Hepatocyte (in vitro differentiated cells): ENCODE results near the gene XPO6. TPM values are rescaled to one million over a fixed set of nuclear protein-coding genes. Genes with fewer than 3 reads are reported as not detected.

Experiments
- DNase-seq: peaks from one replicate; pipeline ENCODE4 v3.0.0-alpha.2; 2016; ENCODE audit warnings: low spot score
- H2AFZ ChIP-seq: fragments of 200-600 bp; sonication (generic); 2 replicates; pipeline ENCODE4 v1.6.0; 2016; ENCODE audit warnings: antibody characterized with exemption, mild to moderate bottlenecking
- H3K27ac ChIP-seq: fragments of 200-600 bp; sonication (generic); 2 replicates; pipeline ENCODE4 v1.5.1; 2016; ENCODE audit warnings: mild to moderate bottlenecking
- H3K27me3 ChIP-seq: fragments of 200-600 bp; sonication (generic); 2 replicates; pipeline ENCODE4 v1.6.1; 2016
- H3K36me3 ChIP-seq: fragments of 200-600 bp; sonication (generic); replicated peaks from 2 replicates; pipeline ENCODE4 v1.5.1; 2016; ENCODE audit warnings: low read depth; ENCODE audit not compliant: insufficient read depth
- H3K4me1 ChIP-seq: fragments of 200-600 bp; sonication (generic); 2 replicates; pipeline ENCODE4 v1.5.1; 2016; ENCODE audit warnings: mild to moderate bottlenecking, moderate library complexity; ENCODE audit not compliant: insufficient read depth
- H3K4me2 ChIP-seq: fragments of 200-600 bp; sonication (generic); 2 replicates; pipeline ENCODE4 v1.6.0; 2016
- H3K4me3 ChIP-seq: fragments of 200-600 bp; sonication (generic); 2 replicates; pipeline ENCODE4 v1.5.1; 2016; ENCODE audit warnings: mild to moderate bottlenecking
- H3K79me2 ChIP-seq: fragments of 200-600 bp; sonication (generic); 2 replicates; pipeline ENCODE4 v1.6.0; 2017; ENCODE audit warnings: mild to moderate bottlenecking
- H3K9me2 ChIP-seq: fragments of 200-600 bp; sonication (generic); replicated peaks from 2 replicates; pipeline ENCODE4 v1.6.0; 2017; ENCODE audit warnings: mild to moderate bottlenecking; ENCODE audit not compliant: insufficient read depth
- H3K9me3 ChIP-seq: fragments of 200-600 bp; sonication (generic); 2 replicates; pipeline ENCODE4 v1.5.1; 2016; ENCODE audit warnings: low read depth, mild to moderate bottlenecking
- H4K20me1 ChIP-seq: fragments of 200-600 bp; sonication (generic); 2 replicates; pipeline ENCODE4 v1.6.0; 2016; ENCODE audit warnings: mild to moderate bottlenecking; ENCODE audit not compliant: insufficient read depth, poor library complexity, severe bottlenecking
- CTCF ChIP-seq: fragments of 200-600 bp; sonication (generic); IDR thresholded peaks from 2 replicates; pipeline ENCODE4 v1.5.1; 2016; ENCODE audit warnings: antibody characterized with exemption, mild to moderate bottlenecking; ENCODE audit not compliant: poor library complexity
- EZH2 ChIP-seq: fragments of 200-600 bp; sonication (generic); IDR thresholded peaks from 2 replicates; pipeline ENCODE4 v1.6.1; 2016; ENCODE audit warnings: antibody characterized with exemption, mild to moderate bottlenecking, borderline replicate concordance
- EZH2phosphoT487 ChIP-seq: fragments of 200-600 bp; sonication (generic); IDR thresholded peaks from one replicate; pipeline ENCODE4 v1.6.1; 2018; ENCODE audit warnings: antibody characterized with exemption, mild to moderate bottlenecking, low read depth, moderate library complexity; ENCODE audit not compliant: unreplicated experiment, severe bottlenecking
- WGBS: methylation state at CpG from one replicate; pipeline ENCODE4 v1.1.6; 2016; ENCODE audit warnings: low lambda C conversion rate; ENCODE audit errors: missing lambda C conversion rate; 5-methylcytosine and 5-hydroxymethylcytosine counted together
- polyA plus RNA-seq: library from polyadenylated mRNA; unstranded; fragments of >200 nt; fragmentation: Nextera tagmentation; extraction: Ambion mirVana; gene quantifications from 2 replicates; pipeline ENCODE4 v1.2.1, GENCODE V29; 2016
- total RNA-seq: library from RNA; depleted of rRNA; stranded (reverse); fragments of >200 nt; gene quantifications from 2 replicates; pipeline ENCODE4 v1.2.3, GENCODE V29; 2014

Gene XPO6
- total and polyA plus RNA-seq, 2 experiments from 2014 or later: 39.8 to 111 TPM

- Histone ChIP-seq H3K79me2 (no peaks in the 10 kb centered on the region), H2AFZ (no peak overlapping the region), H4K20me1 (no peaks in the 10 kb centered on the region), H3K4me3 (no peak overlapping the region), H3K27me3 (no peaks in the 10 kb centered on the region), H3K4me1 (no peaks in the 10 kb centered on the region), H3K36me3 (no peaks in the 10 kb centered on the region), H3K9me3 (no peaks in the 10 kb centered on the region), H3K9me2 (no peaks in the 10 kb centered on the region), H3K27ac (no peak overlapping the region), H3K4me2 (no peak overlapping the region)
- 89% methylated on average over 7 of the region's 7 CpGs for WGBS
- TF ChIP-seq EZH2phosphoT487 (no peak), CTCF (no peak), EZH2 (no peak)
- no peak for DNase-seq
These were observed 124.0 kb downstream of the XPO6 start for GRCh38 chr16:28087675-28088300.

DNA sequence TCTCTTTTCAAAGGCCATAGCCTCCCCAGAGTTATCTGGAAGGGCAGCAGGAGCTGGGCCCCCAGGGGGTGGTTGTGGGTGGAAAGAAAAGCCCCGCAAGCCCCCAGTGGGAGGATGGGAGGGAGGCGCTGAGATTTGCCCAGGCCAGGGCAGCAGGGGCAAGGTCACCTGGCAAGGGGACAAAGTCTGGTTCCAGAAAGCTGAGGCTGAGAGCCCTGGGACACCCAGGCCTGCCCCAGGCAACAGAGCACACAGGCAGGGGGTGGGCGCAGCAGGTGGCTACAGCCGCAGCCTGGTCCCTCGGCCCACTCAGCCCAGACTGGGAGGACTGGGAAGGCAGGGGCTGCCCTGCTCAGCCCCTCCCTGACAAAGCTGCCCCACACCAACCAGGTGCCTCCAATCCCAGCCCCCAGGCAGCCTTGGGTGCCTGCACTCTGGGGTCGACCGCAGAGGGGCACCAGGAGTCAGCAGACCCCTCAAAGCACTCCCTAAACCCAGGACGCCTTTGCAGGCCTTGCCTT is 124.6 kb downstream of the XPO6 start:
- H4K20me1 ChIP-seq: no peaks in the 10 kb centered on the region
- no peak overlapping the region for H2AFZ ChIP-seq
- DNase-seq: no peak
- no peaks in the 10 kb centered on the region for H3K9me3 ChIP-seq
- no peak overlapping the region for H3K4me3 ChIP-seq
- H3K9me2 ChIP-seq: no peaks in the 10 kb centered on the region
- no peaks in the 10 kb centered on the region for H3K79me2 ChIP-seq
- no peak overlapping the region for H3K27ac ChIP-seq
- H3K4me2 ChIP-seq: no peak overlapping the region
- WGBS: 88% methylated on average over 8 of the region's 8 CpGs
- H3K4me1 ChIP-seq: no peaks in the 10 kb centered on the region
- H3K27me3 ChIP-seq: no peaks in the 10 kb centered on the region
- no peaks in the 10 kb centered on the region for H3K36me3 ChIP-seq
- TF ChIP-seq EZH2phosphoT487 (no peak), CTCF (no peak), EZH2 (no peak)

DNA sequence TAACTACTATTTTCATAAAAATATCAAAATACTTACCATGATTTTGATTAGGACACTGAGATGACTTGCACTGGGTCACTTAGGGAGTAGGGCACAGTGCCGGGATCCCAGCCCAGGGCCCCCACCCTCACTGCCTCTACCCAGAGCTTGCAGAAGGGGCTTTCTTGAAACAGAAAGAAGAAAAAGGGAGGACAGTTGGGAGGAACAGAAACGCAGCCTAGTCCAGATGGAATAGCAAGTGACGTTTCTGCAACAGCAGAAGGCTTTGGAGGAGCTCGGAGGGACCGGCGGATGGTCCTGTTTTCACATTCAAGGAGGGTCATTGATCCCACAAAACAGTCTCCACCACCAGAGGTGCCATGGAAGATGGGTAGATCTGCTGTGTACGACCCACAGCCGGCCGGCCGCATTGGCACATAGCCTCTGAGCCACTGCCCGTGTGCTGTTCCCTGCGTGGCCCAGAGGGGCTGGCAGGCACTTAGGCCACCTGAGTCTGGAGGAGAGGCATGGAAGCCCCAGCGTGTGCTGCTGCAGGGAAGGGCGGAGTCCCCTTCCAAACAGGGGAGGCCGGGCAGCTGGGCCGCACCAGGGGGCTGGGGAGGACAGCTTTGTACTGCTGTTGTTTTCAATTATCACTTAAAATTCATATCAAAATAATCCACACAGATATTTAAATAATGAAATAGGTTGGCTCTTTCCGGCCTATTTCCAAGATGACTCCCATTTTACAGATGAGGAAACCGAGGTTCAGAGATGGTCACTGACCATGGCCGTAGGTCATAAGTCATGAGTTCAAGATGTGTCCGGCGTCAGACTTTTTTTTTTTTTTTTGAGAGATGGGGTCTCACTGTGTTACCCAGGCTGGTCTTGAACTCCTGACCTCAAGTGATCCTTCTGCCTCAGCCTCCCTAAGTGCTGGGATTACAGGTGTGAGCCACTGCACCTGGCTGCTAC is 125.3 kb downstream of the XPO6 start:
- no peak for DNase-seq
- H3K79me2 ChIP-seq: no peaks in the 10 kb centered on the region
- H3K9me3 ChIP-seq: no peaks in the 10 kb centered on the region
- H3K9me2 ChIP-seq: no peaks in the 10 kb centered on the region
- TF ChIP-seq EZH2phosphoT487 (no peak), EZH2 (no peak), CTCF (no peak)
- WGBS: 95% methylated on average over 21 of the region's 21 CpGs
- no peaks in the 10 kb centered on the region for H3K27me3 ChIP-seq
- H3K27ac ChIP-seq: no peak overlapping the region
- H3K4me3 ChIP-seq: no peak overlapping the region
- no peak overlapping the region for H3K4me2 ChIP-seq
- H4K20me1 ChIP-seq: no peaks in the 10 kb centered on the region
- no peaks in the 10 kb centered on the region for H3K36me3 ChIP-seq
- no peaks in the 10 kb centered on the region for H3K4me1 ChIP-seq
- H2AFZ ChIP-seq: no peak overlapping the region
